MM.1S (cell line): Measurements from ENCODE around the gene TAF1B.

Source experiments
- DNase-seq: peaks from one replicate; pipeline ENCODE4 v3.0.0-alpha.2; 2015
- H2AFZ ChIP-seq: fragments of 300-600 bp; sonication (generic); 2 replicates; pipeline ENCODE4 v1.6.0; 2016; ENCODE audit warnings: antibody characterized with exemption, low read length
- H3F3A ChIP-seq: fragments of 300-600 bp; sonication (generic); 2 replicates; pipeline ENCODE4 v1.6.1; 2016; ENCODE audit warnings: mild to moderate bottlenecking, antibody characterized with exemption, low read length, moderate library complexity, mixed read lengths; ENCODE audit not compliant: insufficient read depth
- H3K27ac ChIP-seq: fragments of 300-600 bp; sonication (generic); 2 replicates; pipeline ENCODE4 v1.5.1; 2016; ENCODE audit warnings: mild to moderate bottlenecking, low read length
- H3K27me3 ChIP-seq: fragments of 300-600 bp; sonication (generic); replicated peaks from 2 replicates; pipeline ENCODE4 v1.6.0; 2016; ENCODE audit warnings: low read length; ENCODE audit not compliant: insufficient read depth
- H3K36me3 ChIP-seq: fragments of 300-600 bp; sonication (generic); replicated peaks from 2 replicates; pipeline ENCODE4 v1.6.1; 2016; ENCODE audit warnings: mild to moderate bottlenecking, low read length, mixed read lengths; ENCODE audit not compliant: insufficient read depth
- H3K4me1 ChIP-seq: fragments of 300-600 bp; sonication (generic); 2 replicates; pipeline ENCODE4 v1.6.1; 2016; ENCODE audit warnings: low read length, mixed read lengths
- H3K4me2 ChIP-seq: fragments of 300-600 bp; sonication (generic); 2 replicates; pipeline ENCODE4 v1.6.0; 2016; ENCODE audit warnings: low read depth, low read length
- H3K4me3 ChIP-seq: fragments of 300-600 bp; sonication (generic); 2 replicates; pipeline ENCODE4 v1.5.1; 2016; ENCODE audit warnings: low read length, mixed read lengths
- H3K79me2 ChIP-seq: fragments of 300-600 bp; sonication (generic); 2 replicates; pipeline ENCODE4 v1.6.1; 2016; ENCODE audit warnings: mixed run types, low read length, mixed read lengths
- H3K9ac ChIP-seq: fragments of 300-600 bp; sonication (generic); 2 replicates; pipeline ENCODE4 v1.6.1; 2016; ENCODE audit warnings: low read length, mixed read lengths
- H3K9me2 ChIP-seq: fragments of 300-600 bp; sonication (generic); replicated peaks from 2 replicates; pipeline ENCODE4 v1.6.1; 2016; ENCODE audit warnings: mild to moderate bottlenecking, low read length, mixed read lengths; ENCODE audit not compliant: insufficient read depth
- H3K9me3 ChIP-seq: fragments of 300-600 bp; sonication (generic); replicated peaks from 2 replicates; pipeline ENCODE4 v1.6.1; 2016; ENCODE audit warnings: mild to moderate bottlenecking, low read length, mixed read lengths; ENCODE audit not compliant: insufficient read depth
- H4K20me1 ChIP-seq: fragments of 300-600 bp; sonication (generic); 2 replicates; pipeline ENCODE4 v1.6.1; 2016; ENCODE audit warnings: mild to moderate bottlenecking, low read length, moderate library complexity, mixed read lengths; ENCODE audit not compliant: insufficient read depth
- CTCF ChIP-seq: fragments of 300-600 bp; sonication (generic); IDR thresholded peaks from 2 replicates; pipeline ENCODE4 v1.5.1; 2016; ENCODE audit warnings: antibody characterized with exemption, low read length, mixed read lengths
- EZH2 ChIP-seq: fragments of 300-600 bp; sonication (generic); optimal IDR thresholded peaks from 2 replicates; pipeline ENCODE3; 2017; ENCODE audit warnings: low read depth, mild to moderate bottlenecking, antibody characterized with exemption, low read length, mixed read lengths
- EZH2phosphoT487 ChIP-seq: fragments of 300-600 bp; sonication (generic); IDR thresholded peaks from 2 replicates; pipeline ENCODE4 v1.6.1; 2018; ENCODE audit warnings: antibody characterized with exemption, low read length

The TAF1B gene

GRCh38 chr2:9974343-9974742 is 131.1 kb downstream of the TAF1B start:
- H3F3A ChIP-seq = no peaks in the 10 kb centered on the region

GRCh38 chr2:9975328-9975727 is 132.1 kb downstream of the TAF1B start:
- TF ChIP-seq EZH2phosphoT487 = no peak
- no peak for TF ChIP-seq CTCF
- TF ChIP-seq EZH2 = no peak
- DNase-seq = no peak
- no peaks in the 10 kb centered on the region for H3K4me1 ChIP-seq
- no peak overlapping the region for H3K9ac ChIP-seq
- H3K9me3 ChIP-seq = no peaks in the 10 kb centered on the region
- no peaks in the 10 kb centered on the region for H3K79me2 ChIP-seq
- H3K27me3 ChIP-seq = no peaks in the 10 kb centered on the region
- H3K9me2 ChIP-seq = no peaks in the 10 kb centered on the region
- no peak overlapping the region for H3K4me3 ChIP-seq
- H3K27ac ChIP-seq = no peak overlapping the region
- no peak overlapping the region for H2AFZ ChIP-seq
- no peaks in the 10 kb centered on the region for H3F3A ChIP-seq
- H4K20me1 ChIP-seq = no peaks in the 10 kb centered on the region
- no peak overlapping the region for H3K4me2 ChIP-seq
- no peaks in the 10 kb centered on the region for H3K36me3 ChIP-seq

More at GRCh38 chr2:9974343-9974742, 131.1 kb downstream of the TAF1B start:
- Histone ChIP-seq H3K9ac (no peak overlapping the region), H3K9me2 (no peaks in the 10 kb centered on the region), H3K4me3 (no peak overlapping the region), H3K36me3 (no peaks in the 10 kb centered on the region), H3K79me2 (no peaks in the 10 kb centered on the region), H3K4me1 (no peaks in the 10 kb centered on the region), H4K20me1 (no peaks in the 10 kb centered on the region), H3K27ac (no peak overlapping the region), H3K4me2 (no peak overlapping the region), H3K9me3 (no peaks in the 10 kb centered on the region), H3K27me3 (no peaks in the 10 kb centered on the region), H2AFZ (no peak overlapping the region)
- TF ChIP-seq EZH2 (no peak), CTCF (no peak), EZH2phosphoT487 (no peak)
- no peak for DNase-seq

GRCh38 chr2:9975805-9976447 is 132.7 kb downstream of the TAF1B start:
- Histone ChIP-seq H2AFZ (no peak overlapping the region), H3F3A (no peaks in the 10 kb centered on the region), H3K36me3 (no peaks in the 10 kb centered on the region), H3K4me1 (no peaks in the 10 kb centered on the region), H3K9ac (no peak overlapping the region), H3K9me3 (no peaks in the 10 kb centered on the region), H3K79me2 (no peaks in the 10 kb centered on the region), H4K20me1 (no peaks in the 10 kb centered on the region), H3K27me3 (no peaks in the 10 kb centered on the region), H3K4me3 (no peak overlapping the region), H3K27ac (no peak overlapping the region), H3K9me2 (no peaks in the 10 kb centered on the region), H3K4me2 (no peak overlapping the region)
- TF ChIP-seq EZH2 (no peak), EZH2phosphoT487 (no peak), CTCF (no peak)
- DNase-seq = no peak
